A204.1 (cell line): ENCODE measurements around the gene STPG4.

ENCODE experiments used
- FAIRE-seq: peaks from 2 replicates; lab custom pipeline; 2012; peaks lifted over from hg19 to GRCh38; lab: Jason Lieb, UNC

STPG4 gene

DNA sequence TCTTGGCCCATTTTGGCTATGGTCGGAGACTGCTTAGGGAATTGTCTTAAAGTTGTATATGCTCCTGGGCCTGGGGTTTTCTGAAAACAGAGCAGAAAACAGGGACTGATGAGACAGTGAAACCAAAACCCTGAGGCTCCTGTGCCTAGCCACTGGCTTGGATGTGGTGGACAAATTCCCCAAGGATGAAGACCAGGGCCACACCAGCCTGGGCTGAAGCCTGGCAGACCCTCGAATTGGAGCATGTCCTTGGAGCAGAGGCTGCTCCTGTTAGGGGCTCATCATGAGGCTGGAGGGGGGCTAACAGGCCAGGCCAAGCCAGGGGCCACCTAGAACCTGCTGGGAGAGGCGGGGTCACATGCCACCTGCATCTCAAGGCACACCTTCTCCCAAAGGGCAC is 68.1 kb downstream of the STPG4 start:
- no peak for FAIRE-seq

DNA sequence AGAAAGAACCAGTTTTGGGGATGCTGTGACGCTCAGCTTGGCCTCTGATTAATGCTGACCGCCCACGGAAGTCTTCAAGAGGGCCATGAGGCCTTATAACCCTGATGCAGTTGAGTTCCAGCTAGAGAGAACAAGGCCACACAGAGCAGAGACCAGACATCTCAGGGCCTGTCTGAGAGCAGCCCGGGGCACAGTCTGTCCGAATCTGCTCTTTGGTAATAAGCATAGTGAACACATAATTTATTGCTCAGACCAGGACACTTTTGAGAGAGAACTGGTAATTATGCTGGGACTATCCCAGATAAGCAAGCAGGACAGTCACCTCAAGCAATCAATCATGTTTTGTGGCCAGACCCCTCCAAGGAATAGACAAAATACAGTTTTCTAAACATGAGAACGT is 68.5 kb downstream of the STPG4 start:
- FAIRE-seq: no peak

DNA sequence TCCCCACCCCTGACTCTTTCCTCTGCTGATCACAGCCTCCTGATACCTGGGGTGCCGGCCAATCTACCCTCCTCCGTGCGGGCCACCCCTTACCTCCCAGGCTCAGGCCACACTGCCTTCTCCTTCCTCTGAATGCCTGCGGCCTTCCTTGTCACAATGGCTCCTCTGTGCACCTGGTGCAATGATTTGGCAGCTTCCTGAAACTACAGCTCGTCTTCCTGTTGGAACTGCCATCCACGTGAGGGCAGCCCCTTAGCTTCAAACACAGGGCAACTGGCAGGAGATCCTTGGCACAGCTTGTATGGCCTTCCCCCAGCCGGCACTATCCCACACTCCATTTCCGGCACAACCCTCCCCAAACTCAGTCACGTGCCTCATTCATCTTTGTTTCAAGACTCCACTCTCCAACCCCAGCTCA is 69.0 kb downstream of the STPG4 start:
- no peak for FAIRE-seq

DNA sequence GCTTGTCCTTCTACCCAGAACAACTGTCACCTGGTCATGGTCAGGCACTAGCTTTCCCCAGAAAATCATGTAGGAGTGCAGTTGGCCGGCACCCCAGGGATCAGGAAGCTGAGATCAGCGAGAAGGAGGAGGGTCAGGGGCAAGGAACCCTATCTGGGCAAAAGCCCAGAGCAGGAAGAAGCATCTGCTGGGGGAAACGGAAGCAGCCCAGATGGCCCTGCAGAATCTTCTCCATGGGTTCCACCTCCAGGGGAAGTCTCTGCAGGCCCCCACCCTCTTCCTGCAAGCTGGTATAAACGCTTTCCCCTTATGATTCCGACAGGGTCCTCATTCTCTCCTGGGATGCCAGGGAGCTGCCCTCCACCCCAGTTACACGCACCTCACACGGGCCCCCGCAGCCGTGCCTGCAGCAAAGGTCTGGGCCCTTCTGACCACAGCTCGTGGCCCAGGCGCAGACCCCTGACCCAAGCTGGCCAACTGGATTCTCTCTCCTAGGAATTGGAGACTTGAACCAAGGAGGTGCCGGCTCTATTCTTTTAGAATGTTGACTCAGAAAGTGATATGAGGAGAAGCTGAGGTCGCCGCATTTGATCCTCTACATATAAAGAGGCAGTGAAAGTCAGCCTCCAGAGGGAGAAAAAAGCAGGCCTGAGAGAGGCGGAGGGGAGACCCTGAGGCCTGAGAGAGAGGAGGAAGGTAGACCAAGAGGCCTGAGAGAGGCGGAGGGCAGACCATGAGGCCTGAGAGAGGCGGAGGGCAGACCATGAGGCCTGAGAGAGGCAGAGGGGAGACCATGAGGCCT is 71.0 kb downstream of the STPG4 start:
- no peak for FAIRE-seq

DNA sequence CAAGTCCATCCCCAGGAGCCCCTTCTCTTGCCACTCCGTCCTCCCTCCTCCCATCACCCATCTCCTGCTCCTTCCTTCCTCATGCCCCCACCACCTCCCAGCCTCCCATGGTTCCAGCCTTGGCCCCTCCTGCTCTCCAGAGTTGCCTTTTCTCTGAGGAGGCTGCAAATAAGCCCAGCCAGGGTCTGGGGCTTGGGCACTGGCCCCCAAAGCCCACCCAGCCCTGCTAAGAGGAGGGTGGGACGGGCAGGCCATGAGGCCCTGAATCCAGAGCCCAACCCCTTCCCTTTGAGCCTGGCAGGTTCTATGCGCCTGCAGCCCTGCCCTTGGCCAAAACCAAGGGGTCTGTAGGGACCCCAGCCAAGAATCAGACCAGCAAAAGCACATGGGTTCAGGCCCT is 71.6 kb downstream of the STPG4 start:
- FAIRE-seq: no peak

DNA sequence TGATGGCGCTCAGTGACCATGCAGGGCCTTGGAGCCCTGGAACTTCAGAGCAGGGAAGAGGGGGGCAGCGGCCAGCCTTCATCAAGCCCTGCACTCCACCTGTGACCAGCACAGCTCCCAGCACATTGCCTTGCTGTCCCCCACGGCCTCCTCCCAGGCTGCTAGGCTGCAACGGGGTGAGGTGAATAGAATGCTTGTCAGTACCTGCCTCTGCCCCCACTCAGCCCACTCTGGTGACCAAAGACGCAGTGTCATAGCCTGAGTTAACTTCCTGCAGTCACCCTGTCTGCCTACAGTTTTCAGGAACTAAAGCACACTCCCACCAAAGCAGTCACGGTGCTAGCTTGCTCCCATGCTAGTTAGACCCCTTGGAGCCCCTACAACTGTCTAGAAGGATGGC is 72.1 kb downstream of the STPG4 start:
- FAIRE-seq: no peak

DNA sequence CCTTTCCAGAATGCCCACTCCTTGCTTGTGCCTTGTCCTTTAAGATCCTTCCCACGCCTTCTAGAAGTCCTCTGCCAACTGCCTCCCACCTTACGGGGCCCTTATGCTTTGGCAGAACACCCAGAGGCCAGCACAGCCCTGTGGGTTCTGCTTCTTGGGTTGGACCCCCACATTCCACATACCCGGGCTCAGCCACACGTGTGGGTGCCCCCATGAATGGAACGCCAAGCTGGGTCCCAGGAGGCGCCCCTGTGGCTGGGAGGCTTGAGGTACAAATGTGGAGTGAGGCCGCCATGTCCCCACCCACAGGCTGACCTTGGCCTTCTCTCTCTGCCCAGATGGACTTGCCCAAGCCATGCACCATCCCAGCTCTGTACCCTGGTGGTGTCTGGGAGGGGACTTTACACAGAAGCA is 74.2 kb downstream of the STPG4 start:
- FAIRE-seq: no peak

DNA sequence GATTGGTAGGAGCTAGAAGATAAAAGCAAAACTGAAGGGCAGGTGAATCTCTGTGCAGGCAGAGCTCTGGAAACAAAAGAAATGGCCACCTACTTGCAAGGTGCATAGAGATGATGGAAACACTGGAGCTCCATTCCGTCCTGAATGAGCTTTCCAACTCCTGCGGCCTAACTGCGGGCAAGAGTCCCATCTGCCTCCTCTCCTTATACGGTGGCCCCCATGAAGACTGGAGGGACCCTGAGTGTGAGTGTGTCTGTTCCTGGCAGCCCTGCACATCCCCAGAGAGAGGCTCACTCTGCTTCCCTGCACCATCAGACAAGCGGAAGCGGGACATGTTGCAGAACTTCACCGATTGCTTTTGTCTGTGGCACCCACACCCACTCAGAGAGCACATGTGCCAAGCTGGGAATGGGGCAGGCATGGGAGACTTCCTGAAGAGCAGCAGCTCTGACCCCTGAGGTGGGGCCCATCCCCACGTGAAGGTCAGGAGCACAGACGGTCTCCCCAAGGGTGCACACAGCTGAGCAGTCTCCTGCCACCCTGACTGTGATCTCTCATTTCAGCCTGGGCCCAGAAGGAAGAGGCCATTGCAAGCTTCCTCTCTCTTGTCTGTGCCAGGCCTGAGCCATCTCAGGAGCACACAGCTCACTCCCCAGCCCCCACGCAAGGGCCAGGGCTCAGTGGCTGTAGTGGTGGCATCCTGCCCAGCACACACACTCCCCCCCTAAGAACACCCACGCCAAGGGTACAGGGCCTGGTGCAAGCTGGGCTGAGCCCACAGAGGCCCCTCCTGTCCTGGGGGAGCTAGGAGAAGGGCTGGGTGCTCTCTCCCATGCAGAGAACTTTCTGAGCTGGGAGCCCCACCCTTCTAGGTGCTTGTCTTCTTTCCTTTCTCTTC is 75.3 kb downstream of the STPG4 start:
- no peak for FAIRE-seq

DNA sequence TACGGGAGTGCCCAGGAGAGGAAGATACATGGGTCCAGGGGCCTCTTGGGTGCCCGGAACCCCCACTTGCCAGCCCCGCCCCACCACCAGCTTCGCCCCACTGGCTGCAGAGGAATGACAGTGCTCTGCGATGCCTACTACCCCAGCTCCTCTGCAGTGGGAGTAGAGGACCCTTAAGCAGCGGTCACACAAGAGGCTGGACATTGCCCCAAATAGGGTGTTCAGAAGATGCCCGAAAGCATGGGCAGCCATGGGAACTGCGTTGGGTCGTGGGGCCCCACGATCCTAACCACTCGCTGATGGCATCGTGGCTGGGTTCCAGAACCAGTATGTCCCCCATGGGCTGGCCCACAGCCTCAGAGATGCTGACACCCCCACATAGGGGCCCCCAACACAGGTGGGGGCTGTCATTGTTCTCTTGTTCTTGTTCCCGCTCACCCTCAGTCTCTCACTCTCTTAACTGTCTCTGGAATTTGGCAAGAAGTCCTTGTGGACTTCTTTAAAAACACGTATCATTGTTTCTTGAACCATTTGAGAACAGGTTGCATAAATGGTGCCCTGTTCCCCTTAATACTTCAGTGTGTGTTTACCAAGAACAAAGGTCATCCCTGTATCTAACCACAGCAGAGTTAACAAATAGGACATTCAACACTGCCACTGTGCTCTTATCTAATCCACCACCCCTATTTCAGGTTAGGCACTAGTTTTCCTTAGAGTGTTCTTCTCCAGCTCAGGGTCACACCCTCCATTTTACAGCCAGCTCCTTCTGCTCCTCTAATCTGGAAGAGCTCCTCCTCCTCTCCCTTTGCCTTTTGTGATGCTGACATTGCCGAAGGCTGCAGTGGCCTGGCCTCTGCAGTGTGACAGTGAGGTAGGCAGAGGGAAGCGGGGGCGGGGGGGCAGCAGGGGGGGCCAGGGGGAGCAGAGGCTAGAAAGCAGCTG is 76.3 kb downstream of the STPG4 start:
- FAIRE-seq: no peak

DNA sequence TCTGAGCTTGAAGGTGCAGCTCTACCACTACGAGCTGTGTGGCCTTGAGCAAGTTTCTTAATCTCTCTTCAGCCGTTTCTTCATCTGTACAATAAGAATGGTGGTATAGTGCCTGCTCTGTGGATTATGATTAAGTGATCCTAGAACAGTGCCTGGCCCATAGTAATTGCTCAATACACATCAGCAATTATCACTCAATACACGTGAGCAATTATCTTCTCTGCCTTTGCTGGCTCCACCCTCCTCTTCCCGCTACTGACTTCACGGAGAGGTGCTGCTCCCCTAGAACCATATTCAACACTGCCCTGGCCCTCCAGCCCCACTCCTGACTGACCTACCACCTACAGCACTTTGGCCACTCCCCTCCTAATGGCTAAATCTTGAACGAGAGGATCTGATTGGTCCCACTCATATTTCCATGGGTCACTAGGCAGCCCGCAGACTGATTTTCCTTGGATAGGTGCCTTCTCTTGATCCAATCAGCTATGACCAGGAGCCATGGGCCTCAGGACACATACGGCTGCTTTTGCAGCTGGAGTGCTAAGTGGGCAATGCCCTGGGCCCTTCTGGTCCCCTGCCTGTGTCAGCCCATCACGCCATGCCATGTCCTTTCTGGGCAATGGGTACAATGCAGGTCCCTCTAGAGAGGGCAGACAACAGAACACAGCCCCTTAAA is 77.5 kb downstream of the STPG4 start:
- FAIRE-seq: no peak

DNA sequence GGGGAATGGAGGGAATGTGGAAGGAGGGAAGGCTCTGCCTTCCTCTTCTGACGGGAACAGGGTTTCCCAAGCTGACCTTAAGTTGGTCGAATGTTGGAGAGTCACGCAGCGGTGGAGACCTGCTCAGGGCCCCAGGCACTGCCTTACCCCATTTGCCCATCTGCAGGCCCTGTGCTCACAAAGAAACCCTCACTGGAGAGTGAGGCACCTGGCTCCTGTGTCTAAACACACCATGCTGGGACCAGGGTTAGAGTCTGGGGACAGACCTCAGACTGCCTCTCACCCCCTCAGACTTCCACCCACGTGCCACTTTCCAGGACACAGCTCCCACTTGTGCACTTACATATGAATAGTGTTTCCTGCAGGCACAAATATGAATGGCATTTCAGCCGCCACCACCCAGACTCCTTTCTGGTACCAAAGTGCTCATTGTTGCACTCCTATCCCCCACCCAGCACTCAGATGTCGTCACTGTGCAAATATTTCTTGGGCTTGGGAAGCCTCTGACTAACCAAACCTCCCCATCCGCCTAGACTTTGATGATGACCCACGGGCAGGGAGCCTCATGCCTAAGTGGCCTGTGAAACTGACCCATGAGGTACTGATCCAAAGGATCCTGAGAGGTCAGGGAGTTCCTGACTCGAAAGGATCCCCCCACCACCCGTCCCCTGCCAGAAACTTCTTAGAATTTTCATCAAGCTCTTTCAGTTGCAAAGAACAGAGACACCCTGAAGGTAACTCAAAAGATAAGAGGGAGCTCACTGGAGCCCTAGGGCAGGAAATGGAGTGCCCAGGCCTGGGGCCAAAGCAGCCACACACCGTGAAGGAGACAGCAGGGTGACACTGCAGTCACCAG is 78.3 kb downstream of the STPG4 start:
- no peak for FAIRE-seq

DNA sequence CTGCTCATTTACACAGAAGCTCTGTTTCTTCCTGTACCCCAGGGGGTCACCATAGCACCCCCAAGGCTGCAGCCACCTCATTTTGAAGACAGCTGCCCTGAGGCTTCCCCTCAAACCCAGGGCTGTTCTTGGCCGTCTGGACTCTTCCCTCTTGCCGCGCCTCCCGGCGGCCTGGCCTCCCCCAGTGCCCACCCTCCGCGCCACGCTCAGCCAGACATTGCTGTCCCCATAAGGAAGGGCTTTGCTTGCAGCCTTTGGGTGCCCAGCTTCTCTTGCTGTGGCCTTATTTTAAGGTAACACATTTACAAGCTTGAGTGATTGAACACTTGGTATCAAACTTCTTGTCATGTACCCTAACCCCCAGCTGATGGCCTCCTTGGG is 79.0 kb downstream of the STPG4 start:
- no peak for FAIRE-seq

DNA sequence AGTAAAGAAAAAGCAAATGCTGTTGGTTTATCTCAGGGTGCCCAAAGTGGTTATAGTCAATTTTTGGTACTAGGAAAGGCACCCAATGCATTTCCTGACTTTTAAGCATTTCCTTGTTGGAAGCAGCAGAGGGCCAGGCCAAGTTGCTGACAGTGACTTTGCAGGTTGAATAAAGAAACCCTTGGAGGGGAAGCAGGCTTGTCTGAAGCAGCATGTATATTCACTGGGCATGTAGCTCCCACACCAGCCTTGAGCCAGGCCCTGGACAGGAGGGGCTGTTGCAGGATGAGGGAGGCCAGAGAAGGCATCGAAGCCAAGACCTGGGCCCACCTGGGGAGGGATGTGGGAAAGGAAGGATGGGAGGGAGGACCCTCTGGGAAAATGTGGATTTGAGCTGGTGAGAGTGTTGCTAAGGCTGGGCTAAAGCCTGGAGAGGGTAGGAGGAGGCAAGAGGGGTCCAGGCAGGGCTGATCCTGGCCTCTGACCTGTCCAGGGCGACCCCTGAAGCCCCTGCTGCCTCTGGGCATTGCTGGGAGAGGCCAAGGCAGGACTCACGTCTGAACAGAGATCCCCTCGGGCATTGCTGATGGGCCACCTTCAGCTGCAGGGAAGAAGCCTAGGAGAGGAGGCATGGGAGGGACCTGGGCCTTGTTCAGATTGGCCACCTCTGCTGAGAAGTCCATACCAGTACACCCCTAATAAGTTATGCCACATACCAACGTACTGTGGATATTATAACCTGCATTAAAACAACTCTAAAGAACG is 79.6 kb downstream of the STPG4 start:
- no peak for FAIRE-seq

DNA sequence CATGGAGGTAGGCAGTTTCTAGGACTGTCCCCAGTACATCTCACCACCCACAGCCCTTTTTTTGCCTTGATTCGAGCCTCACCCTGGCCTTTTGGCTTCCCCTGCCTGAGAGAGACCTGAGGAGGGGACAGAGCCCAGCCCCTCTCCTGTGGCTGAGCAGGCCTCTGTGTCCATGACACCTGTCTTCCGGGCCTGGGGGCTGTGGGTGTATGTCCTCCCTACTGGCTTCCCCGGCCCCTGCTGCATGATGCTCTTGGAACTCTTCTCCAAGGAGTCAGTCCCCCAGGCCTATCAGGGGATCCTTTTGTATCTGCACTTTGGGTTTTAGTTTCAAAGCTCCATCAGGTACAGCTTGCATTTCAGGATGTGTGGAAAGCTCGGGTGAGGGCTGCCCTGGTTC is 80.4 kb downstream of the STPG4 start:
- FAIRE-seq: no peak

DNA sequence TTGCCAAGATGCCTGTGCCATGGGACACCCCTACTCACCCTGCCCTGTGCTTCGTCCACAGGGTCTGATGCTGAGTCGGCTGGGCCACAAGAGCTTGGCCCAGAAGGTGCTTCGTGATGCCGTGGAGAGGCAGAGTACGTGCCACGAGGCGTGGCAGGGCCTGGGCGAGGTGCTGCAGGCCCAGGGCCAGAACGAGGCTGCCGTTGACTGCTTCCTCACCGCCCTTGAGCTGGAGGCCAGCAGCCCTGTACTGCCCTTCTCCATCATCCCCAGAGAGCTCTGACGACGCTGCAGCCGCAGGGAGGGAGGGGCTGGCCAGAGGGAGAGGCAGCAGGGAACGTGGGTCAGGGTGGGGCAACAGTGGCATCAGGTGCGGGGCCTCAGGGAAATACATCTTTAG is 81.5 kb downstream of the STPG4 start:
- FAIRE-seq: no peak

DNA sequence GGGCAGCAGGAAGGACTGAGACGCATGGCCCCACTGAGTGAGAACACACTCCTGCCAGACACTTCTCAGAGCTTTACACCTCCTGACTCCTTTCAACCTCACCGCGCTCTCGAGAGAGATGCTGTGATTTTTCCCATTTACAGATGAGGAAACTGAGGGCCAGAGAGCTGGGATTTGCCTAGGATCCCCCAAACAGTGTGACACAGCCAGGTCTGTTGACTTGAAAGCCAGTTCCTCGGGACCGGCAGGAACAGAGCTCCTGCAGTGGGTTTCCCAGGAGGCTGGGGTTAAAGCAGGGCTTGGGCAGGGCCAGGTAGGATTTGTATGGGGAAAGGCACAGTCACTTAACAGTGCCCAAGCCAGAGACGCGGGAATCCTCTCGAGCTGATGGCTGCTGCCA is 81.9 kb downstream of the STPG4 start:
- no peak for FAIRE-seq

DNA sequence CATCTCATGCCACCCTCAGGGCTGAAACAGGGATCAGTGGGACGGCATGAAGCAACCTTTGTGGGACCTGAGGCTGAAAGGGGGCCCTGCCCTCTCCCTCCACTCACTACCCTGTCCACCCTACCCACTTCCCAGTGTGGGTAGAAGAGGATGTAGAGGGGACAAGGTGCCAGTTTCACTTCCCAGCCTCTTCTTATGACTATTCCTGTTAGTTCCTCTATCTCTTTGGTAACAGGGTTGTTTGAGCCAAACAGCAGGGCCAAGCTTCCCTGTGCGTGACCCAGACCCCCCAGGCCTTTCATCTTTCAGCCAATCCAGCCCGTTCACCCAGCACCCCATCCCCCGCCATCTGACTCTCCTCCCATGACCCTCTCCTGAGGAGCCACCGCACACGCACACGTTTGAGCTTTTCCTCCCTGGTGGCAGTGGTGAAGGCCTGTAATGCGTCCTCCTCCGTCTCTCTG is 82.3 kb downstream of the STPG4 start:
- no peak for FAIRE-seq

DNA sequence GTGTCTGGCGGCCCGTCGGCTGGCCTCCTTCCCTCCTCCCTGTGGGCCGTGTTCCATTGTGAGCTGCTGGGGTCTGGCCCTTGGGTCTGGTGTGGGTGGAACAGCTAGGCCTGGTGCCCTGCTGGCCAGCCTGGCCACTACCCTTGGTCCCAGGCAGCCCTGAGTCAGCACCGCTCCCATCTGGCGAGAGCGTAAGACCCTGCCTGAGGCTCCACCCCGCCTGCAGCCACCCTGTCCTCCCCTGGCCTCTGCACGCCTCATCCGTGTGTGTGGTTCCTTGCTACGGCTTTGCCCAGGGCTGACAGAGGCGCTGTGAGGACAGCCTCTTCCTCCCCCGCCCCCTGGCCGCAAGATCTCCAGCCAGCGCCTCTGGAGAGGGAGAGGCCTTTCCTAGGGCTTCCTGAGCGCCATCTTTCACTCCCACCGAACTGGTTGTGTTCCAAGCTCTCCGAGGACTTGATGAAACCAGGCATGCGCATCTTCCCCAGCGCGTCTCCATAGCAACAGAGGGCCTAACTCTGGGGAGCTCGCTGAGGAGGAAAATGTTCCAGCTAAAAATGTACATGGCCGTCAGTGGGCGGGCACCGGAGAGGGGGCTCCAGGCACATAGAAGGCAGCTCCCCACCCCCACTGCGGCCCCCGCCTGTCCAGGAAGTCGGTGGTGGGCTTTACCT is 83.0 kb downstream of the STPG4 start:
- FAIRE-seq: no peak
